Naive thymus-derived CD8-positive, alpha-beta T cell (primary cell): ENCODE measurements around the gene LRRN4CL. TPM values are rescaled to one million over a fixed set of nuclear protein-coding genes. Genes with fewer than 3 reads are reported as not detected.
"Not testable (repeated sequence)": the region's sequence is repeated elsewhere in the genome, so short reads cannot be mapped to it uniquely, and the experiment has no call there.

Experiments used
- ATAC-seq, 2 donors: fragments of 150-1000 bp; cut with Tn5 transposase in 1 of 2; sonication (Bioruptor Pico), chemical (Tn5 transposase) in 1 of 2; 1 replicate in 1 of 2; 2 replicates in 1 of 2; pipeline ENCODE4 v1.10.0; 2021; ENCODE audit warnings: mild to moderate bottlenecking in 2 of 2, moderate library complexity in 2 of 2
- POLR2A ChIA-PET: fragments of 350-600 bp; sonication (Branson Sonifier 250); formaldehyde crosslinking; loops from one replicate; lab custom pipeline; 2021; ENCODE audit warnings: antibody characterized with exemption; lab: Charles Lee
- DNase-seq, 10 donors: peaks; one replicate each; pipeline versions ENCODE4 v3.0.0 to v3.0.0-alpha.2; 2020 to 2022
- H3K27ac Mint-ChIP-seq, 10 donors: one replicate each; pipeline ENCODE4 v1.8.0; 2020 to 2022; ENCODE audit warnings: mild to moderate bottlenecking in 10 of 10, mixed read lengths in 10 of 10, moderate library complexity in 4 of 10, inconsistent platforms in 1 of 10
- H3K27me3 Mint-ChIP-seq, 5 donors: one replicate each; pipeline ENCODE4 v1.8.0; 2021 to 2022; ENCODE audit warnings: mixed read lengths in 5 of 5
- H3K36me3 Mint-ChIP-seq, 3 donors: one replicate each; pipeline ENCODE4 v1.8.0; 2020 to 2022; ENCODE audit warnings: mixed read lengths in 3 of 3, mild to moderate bottlenecking in 2 of 3, inconsistent platforms in 1 of 3
- H3K4me1 Mint-ChIP-seq, 4 donors: one replicate each; pipeline ENCODE4 v1.8.0; 2021 to 2022; ENCODE audit warnings: mixed read lengths in 4 of 4
- H3K4me3 Mint-ChIP-seq, 10 donors: one replicate each; pipeline ENCODE4 v1.8.0; 2020 to 2022; ENCODE audit warnings: mild to moderate bottlenecking in 10 of 10, mixed read lengths in 10 of 10, moderate library complexity in 6 of 10, inconsistent platforms in 1 of 10
- H3K9me3 Mint-ChIP-seq, 9 donors: one replicate each; pipeline ENCODE4 v1.8.0; 2020 to 2022; ENCODE audit warnings: mixed read lengths in 9 of 9, mild to moderate bottlenecking in 3 of 9, inconsistent platforms in 1 of 9, moderate library complexity in 1 of 9
- polyA plus RNA-seq, 3 donors: library from polyadenylated mRNA; unstranded; fragments of 300-500 nt; fragmentation: Illumina TruSeq; gene quantifications; one replicate each; pipeline ENCODE4 v1.2.3, GENCODE V29; 2021
- total RNA-seq, 8 experiments: library from RNA in 2 of 8; stranded (reverse) in 2 of 8; gene quantifications; one replicate each; pipeline ENCODE4 v1.2.3 and lab custom pipeline; 2021 to 2026

LRRN4CL gene
- total RNA-seq (under 1 TPM in 1 of 2 experiments, not detected in 1; 0.36 TPM), polyA plus RNA-seq (not detected), total RNA-seq (lab: John Stamatoyannopoulos, UW) (0 to 0.22 (median 0.09) reads per million in 6 experiments)

DNA sequence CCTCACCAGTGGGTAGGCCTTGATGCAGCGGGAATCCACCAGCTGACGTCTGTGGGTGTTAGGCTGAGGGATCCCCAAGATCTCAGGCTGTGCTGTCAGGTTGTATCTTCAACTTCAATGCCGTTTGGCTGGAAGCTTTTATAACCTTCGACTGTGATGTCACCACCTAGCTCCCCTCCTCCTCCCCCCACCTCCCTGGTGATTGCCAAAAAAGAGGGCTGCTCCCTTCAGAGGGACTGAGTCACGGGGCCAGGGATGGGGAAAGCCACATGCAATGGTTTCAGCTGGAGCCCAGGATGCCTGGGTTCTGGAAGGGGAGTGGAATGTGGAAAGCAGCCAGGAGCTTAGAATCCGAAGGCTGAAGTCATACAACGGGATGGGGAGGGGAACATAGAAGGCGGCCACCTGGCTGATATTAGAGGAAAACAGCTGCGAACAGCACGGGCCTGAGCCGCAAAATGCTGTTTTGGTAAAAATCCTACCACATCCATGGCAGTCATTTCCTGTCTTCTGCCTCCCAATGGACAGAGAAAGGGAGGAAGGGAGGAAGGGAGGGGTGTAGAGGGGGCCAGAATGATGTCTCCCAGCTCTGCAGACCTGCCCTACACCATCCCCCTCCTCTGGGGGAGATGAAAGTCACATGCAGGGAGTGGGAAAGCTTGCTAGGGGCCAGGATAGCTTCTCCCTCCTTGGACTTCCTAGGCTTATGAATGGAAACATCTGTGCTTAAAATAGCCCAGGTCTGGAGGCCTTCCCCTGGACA is at the start of gene LRRN4CL:
Gene LRRN4CL (minus strand): TSS at position 110 of the 763 bp plus-strand sequence. CDS start 1,022 bp downstream, outside the sequence.
- Mint-ChIP-seq H3K27ac (peak within 1 kb of the TSS in 3 of 10 donors; percentile 12 to 55 (median 24)), H3K4me3 (peak within 1 kb of the TSS in 1 of 10 donors; percentile 29), H3K27me3 (peaks cover 0 to 18% (median 4%) of the 10 kb centered on the region in 5 donors), H3K9me3 (no peaks in the 10 kb centered on the region), H3K4me1 (peaks cover under 1 to 3% (median 2%) of the 10 kb centered on the region in 4 donors), H3K36me3 (peaks cover 0 to 30% (median 3%) of the 10 kb centered on the region in 3 donors)
- ATAC-seq (no peak), DNase-seq (no peak)
- POLR2A ChIA-PET: interaction anchor here (0.5 to 1.9 kb wide), 8 partner anchors 15 to 116 kb away, joined by 3 to 7 read pairs (median 3); partner anchors contain the start of genes C11orf98, CSKMT, EEF1G and INTS5

DNA sequence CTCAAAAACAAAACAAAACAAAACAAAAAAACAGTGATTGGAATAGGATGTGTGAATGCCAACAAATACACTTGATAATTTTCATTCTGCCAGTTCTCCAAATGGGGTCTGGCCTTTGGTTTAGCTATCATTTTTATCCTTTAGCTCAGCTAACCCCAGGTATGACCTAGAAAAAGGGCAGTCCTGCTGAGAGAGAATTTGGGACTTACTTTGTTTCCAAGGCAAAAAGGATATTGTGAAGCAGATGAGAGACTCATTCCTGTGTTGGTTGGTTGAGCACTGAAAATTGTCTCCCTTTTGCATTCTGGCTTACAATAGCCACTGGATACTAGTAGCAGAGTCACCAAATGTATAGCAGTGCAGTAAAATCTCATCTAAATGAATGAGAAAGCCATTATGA is 47.9 kb upstream of the LRRN4CL start:
- ATAC-seq: no peak
- Mint-ChIP-seq H3K36me3 (peaks cover 4 to 83% (median 8%) of the 10 kb centered on the region in 3 donors), H3K4me3 (no peak overlapping the region), H3K4me1 (peaks cover 5 to 11% (median 7%) of the 10 kb centered on the region in 4 donors), H3K27ac (peak overlapping the region in 1 of 10 donors; percentile 43), H3K9me3 (no peaks in the 10 kb centered on the region), H3K27me3 (no peaks in the 10 kb centered on the region)
- POLR2A ChIA-PET: interaction anchor here (0.6 to 1.2 kb wide), 5 partner anchors 8 to 76 kb away, joined by 3 to 6 read pairs (median 5); partner anchors contain the start of gene HNRNPUL2
- DNase-seq: no peak

DNA sequence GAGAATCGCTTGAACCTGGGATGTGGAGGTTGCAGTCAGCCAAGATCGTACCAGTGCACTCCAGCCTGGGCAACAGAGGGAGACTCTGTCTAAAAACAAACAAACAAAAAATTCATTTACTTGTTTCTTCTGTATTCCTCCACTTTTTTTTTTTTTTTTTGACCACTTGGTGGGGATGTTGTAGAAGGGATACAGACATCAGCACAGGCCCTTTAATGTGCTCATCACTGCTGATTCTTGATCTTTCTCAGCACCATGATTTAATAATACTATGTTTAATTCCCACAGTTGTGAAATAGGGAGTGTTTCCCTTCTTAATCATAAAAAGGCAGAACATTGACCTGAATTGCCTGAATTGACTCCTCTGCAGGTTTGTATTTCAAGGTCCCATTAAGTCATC is 43.5 kb upstream of the LRRN4CL start:
- DNase-seq (peak in 1 of 10 donors; percentile 32), ATAC-seq (no peak)
- POLR2A ChIA-PET: interaction anchor here (0.7 to 7.6 kb wide), 2 partner anchors 20 to 238 kb away, joined by 6 to 165 read pairs; partner anchors contain the start of gene ZBTB3
- Mint-ChIP-seq H3K27ac (peak overlapping the region in 4 of 10 donors; percentile 5 to 52 (median 17)), H3K27me3 (no peaks in the 10 kb centered on the region), H3K9me3 (no peaks in the 10 kb centered on the region), H3K36me3 (peaks cover 4 to 55% (median 7%) of the 10 kb centered on the region in 3 donors), H3K4me3 (no peak overlapping the region), H3K4me1 (peaks cover 5 to 32% (median 21%) of the 10 kb centered on the region in 4 donors)

DNA sequence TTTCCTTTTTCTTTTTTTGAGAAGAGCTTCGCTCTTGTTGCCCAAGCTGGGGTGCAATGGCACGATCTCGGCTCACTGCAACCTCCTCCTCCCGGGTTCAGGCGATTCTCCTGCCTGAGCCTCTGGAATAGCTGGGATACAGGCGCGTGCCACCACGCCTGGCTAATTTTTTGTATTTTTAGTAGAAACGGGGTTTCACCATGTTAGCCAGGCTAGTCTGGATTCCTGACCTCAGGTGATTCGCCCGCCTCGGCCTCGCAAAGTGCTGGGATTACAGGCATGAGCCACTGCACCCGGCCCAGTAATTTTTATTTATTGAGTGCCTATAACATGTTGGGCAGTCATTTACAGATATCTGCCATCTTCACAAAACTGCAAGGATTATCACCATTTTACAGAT is 40.7 kb upstream of the LRRN4CL start:
- H3K27ac Mint-ChIP-seq: peak overlapping the region in 7 of 10 donors; percentile 20 to 77 (median 38)
- peaks cover 4 to 47% (median 7%) of the 10 kb centered on the region in 3 donors for H3K36me3 Mint-ChIP-seq
- DNase-seq, H3K9me3 Mint-ChIP-seq, ATAC-seq, H3K27me3 Mint-ChIP-seq: not testable (repeated sequence)
- H3K4me3 Mint-ChIP-seq: peak overlapping the region; percentile 58 to 99 (median 88)
- POLR2A ChIA-PET: interaction anchor here (1.6 to 10.3 kb wide), 10 partner anchors 19 to 157 kb away, joined by 4 to 263 read pairs (median 80); partner anchors contain the start of genes BSCL2, EEF1G, GNG3 and POLR2G
- peaks cover 14 to 46% (median 34%) of the 10 kb centered on the region in 4 donors for H3K4me1 Mint-ChIP-seq

DNA sequence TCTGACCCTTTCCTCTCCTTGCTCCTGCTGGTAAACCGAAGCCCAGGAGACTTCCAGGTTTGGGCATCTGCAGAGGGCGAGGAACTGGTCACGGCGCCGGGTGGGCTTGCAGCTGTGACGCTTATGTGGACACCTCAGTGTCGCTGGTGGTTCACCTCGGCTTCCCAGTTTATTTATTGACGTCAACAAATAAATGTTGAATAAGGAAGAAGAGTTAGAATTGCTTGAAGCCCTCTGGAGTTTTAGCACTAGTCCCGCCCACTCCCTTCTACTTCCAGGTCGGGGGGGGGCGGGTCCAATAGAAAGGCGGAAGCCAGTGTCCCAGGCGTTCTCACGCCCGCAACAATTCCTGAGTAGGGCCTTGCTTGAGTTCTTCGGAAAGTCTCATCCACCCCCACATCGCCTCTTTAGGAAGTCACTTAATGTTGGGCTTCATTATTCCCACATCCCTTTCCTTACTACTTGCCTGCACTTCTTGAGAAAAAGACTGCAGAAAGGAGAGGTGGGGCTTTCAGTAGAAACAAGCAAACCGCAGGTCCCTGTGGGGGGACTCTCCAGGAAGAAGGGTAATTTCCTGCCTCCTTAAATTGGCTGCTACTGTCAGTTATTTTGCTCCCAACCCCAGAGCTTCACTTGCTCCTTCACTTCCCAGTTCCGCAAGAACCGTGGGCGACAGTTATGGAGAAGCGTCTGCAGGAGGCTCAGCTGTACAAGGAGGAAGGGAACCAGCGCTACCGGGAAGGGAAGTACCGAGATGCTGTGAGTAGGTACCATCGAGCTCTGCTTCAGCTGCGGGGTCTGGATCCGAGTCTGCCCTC is 39.0 kb upstream of the LRRN4CL start, which contains the start of gene TTC9C:
Gene TTC9C (plus strand): TSS at position 316 of the 818 bp plus-strand sequence. CDS start 363 bp downstream, at position 679.
- Mint-ChIP-seq H3K4me3 (peak within 1 kb of the TSS; percentile 92 to 99 (median 96)), H3K27ac (peak within 1 kb of the TSS; percentile 90 to 100 (median 99)), H3K27me3 (peaks cover 0 to 2% (median 0%) of the 10 kb centered on the region in 5 donors), H3K36me3 (peaks cover 3 to 49% (median 13%) of the 10 kb centered on the region in 3 donors), H3K4me1 (peaks cover 25 to 63% (median 49%) of the 10 kb centered on the region in 4 donors), H3K9me3 (no peaks in the 10 kb centered on the region)
- DNase-seq (peak; percentile 75 to 91 (median 82)), ATAC-seq (peak; percentile 35 to 37)
- POLR2A ChIA-PET: interaction anchor here (0.6 to 10.3 kb wide), 42 partner anchors 17 to 1542 kb away, joined by 3 to 263 read pairs (median 8); partner anchors contain the start of genes B3GAT3, BSCL2, C11orf98 and CSKMT

DNA sequence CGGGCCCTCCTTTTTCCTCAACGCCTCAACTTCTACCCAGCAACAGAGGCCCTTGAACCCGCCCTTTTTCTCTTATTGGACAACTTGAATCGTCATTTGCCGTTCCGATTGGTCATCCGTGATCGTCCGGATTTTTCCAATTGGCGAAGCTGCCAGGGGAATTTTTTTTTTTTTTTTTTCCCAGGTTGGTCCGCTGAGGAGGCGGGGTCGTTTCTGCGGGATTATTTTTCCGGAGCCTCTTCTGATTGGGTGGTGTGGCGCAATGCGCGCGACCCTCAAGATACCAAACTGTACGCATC is 38.5 kb upstream of the LRRN4CL start:
- H3K27ac Mint-ChIP-seq: peak overlapping the region; percentile 90 to 100 (median 99)
- H3K4me1 Mint-ChIP-seq: peaks cover 20 to 62% (median 47%) of the 10 kb centered on the region in 4 donors
- no peaks in the 10 kb centered on the region for H3K9me3 Mint-ChIP-seq
- ATAC-seq (peak; percentile 60 to 66), DNase-seq (peak in 9 of 10 donors; percentile 64 to 96 (median 85))
- H3K36me3 Mint-ChIP-seq: peaks cover 0 to 49% (median 13%) of the 10 kb centered on the region in 3 donors
- POLR2A ChIA-PET: interaction anchor here (0.6 to 10.3 kb wide), 53 partner anchors 9 to 1590 kb away, joined by 3 to 263 read pairs (median 7); partner anchors contain the start of genes B3GAT3, BSCL2, C11orf98 and CSKMT
- peaks cover 0 to 2% (median 0%) of the 10 kb centered on the region in 5 donors for H3K27me3 Mint-ChIP-seq
- peak overlapping the region; percentile 92 to 99 (median 96) for H3K4me3 Mint-ChIP-seq

DNA sequence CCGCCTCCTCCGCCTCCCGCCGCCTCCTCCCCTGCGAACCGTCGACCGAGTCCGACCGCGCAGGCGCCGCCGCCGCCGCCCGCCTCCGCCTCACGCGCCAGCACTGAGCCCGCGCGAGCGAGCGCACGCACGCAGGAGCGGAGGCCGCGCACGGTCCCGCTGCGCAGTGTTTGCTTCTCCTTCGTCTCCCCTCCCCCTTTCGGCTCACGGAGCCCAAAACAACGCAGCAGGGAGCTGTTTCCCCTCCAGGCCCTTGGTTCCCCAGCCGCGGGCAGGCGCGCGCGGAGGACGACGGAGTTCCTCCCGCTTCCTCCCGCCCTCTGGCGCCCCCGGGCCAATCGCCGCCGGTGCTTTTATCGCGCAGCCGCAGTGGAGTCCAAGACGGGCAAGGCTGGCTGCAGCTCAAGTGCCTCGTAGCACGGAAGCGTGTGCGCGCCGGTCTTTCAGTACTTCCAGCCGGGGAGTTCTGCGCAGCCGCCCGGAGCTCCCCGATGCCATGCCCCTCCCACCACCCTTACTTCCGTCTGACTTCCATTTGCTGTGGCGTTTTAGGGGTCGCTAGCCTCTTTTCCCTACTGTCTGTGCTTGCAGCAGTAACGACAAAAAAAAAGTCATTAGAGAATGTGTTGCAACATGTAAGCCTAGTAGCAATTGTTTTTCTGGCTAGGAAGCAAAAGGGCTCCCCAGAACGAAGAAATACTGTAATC is 38.0 kb upstream of the LRRN4CL start, which contains the start of gene HNRNPUL2:
Gene HNRNPUL2 (minus strand): TSS at position 293 of the 707 bp plus-strand sequence. CDS start 301 bp downstream, outside the sequence.
- POLR2A ChIA-PET: interaction anchor here (0.6 to 10.3 kb wide), 57 partner anchors 10 to 1590 kb away, joined by 3 to 263 read pairs (median 6); partner anchors contain the start of genes B3GAT3, BSCL2, C11orf98 and CSKMT
- peaks cover 0 to 2% (median 0%) of the 10 kb centered on the region in 5 donors for H3K27me3 Mint-ChIP-seq
- peaks cover 25 to 64% (median 51%) of the 10 kb centered on the region in 4 donors for H3K4me1 Mint-ChIP-seq
- peak within 1 kb of the TSS; percentile 92 to 99 (median 96) for H3K4me3 Mint-ChIP-seq
- H3K9me3 Mint-ChIP-seq: no peaks in the 10 kb centered on the region
- DNase-seq: peak; percentile 98 to 99 (median 99)
- peaks cover 0 to 50% (median 18%) of the 10 kb centered on the region in 3 donors for H3K36me3 Mint-ChIP-seq
- ATAC-seq: peak; percentile 79 to 81
- peak within 1 kb of the TSS; percentile 90 to 100 (median 99) for H3K27ac Mint-ChIP-seq

DNA sequence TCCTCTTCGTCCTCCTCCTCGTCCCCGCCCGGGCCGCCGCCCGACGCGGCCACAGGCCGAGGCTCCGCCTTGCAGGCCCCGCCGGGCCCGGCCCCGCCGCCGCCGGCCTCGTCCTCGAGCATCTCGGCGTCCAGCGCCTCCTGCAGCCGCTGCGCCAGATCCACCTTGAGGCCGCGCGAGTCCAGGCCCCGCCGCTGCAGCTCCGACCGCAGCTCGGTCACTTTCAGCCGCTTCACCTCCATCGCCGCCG is 37.5 kb upstream of the LRRN4CL start:
- no peak for DNase-seq
- POLR2A ChIA-PET: interaction anchor here (0.7 to 10.3 kb wide), 47 partner anchors 8 to 1591 kb away, joined by 3 to 263 read pairs (median 8); partner anchors contain the start of genes B3GAT3, BSCL2, C11orf98 and CSKMT
- peak overlapping the region; percentile 92 to 99 (median 96) for H3K4me3 Mint-ChIP-seq
- H3K36me3 Mint-ChIP-seq: peaks cover 0 to 53% (median 23%) of the 10 kb centered on the region in 3 donors
- peak in 1 of 2 donors; percentile 7 for ATAC-seq
- H3K27ac Mint-ChIP-seq: peak overlapping the region in 8 of 10 donors; percentile 90 to 100 (median 99)
- peaks cover 25 to 69% (median 56%) of the 10 kb centered on the region in 4 donors for H3K4me1 Mint-ChIP-seq
- no peaks in the 10 kb centered on the region for H3K9me3 Mint-ChIP-seq
- peaks cover 0 to 2% (median 0%) of the 10 kb centered on the region in 5 donors for H3K27me3 Mint-ChIP-seq

DNA sequence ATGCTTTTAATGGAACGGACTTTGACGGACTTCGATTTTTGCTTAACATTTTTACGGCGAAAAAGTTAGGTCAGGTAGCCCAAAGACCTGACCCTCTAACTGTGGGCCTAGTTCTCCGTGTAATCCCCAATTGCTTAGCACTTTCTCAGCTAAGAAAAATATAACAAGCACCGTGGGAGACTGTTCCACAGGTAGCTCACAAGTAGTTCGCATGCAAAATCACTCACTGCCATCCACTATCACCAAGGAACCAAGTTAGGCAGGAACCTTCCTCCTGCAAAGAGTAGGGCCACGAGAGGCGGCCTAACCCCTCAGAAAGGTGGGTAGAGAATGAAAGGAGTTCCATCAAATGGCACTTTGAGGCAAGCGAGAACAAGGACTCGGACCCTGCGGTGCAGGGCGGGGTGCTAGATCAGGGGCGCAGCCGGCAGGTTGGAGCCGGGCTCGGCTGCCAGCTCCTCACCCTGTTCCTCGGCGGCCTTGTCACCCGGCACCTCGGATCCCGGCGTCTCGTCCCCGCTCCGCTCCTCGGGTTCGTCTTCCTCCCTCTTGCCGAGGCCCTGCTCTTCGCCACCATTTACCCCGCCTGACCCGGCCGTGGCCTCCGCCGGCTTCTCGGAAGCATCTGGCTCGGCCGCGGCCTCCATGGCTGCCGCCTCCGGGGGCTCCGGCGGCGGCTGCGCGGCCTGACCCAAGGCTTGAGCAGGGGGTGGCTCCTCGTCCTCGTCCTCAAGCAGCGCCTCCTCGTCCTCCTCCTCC is 37.0 kb upstream of the LRRN4CL start:
- Mint-ChIP-seq H3K9me3 (no peaks in the 10 kb centered on the region), H3K27me3 (peaks cover 0 to 2% (median 0%) of the 10 kb centered on the region in 5 donors), H3K4me3 (peak overlapping the region; percentile 92 to 99 (median 96)), H3K36me3 (peaks cover 0 to 53% (median 27%) of the 10 kb centered on the region in 3 donors), H3K4me1 (peaks cover 25 to 72% (median 56%) of the 10 kb centered on the region in 4 donors), H3K27ac (peak overlapping the region; percentile 82 to 97 (median 87))
- POLR2A ChIA-PET: interaction anchor here (0.6 to 10.3 kb wide), 35 partner anchors 9 to 1520 kb away, joined by 3 to 263 read pairs (median 8); partner anchors contain the start of genes B3GAT3, BSCL2, C11orf98 and CSKMT
- no peak for ATAC-seq
- DNase-seq: peak in 4 of 10 donors; percentile 7 to 70 (median 22)

DNA sequence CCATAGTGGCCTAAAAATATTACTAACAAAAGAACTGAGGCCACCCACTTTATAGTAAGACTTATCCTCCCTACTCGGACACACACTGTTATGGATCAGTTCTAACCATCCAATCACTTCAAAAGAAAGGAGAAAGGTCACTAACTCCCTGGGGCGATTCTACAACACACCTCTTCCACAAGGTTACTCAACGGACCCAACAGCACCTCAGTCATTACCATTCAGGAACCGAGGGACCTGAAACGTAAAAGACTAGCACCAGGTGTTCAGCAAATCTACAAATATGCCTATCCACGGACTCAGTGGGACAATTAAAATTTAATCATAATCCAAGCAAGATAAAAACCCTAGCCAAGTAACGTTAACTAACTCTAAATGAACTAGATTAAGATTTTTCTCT is 36.3 kb upstream of the LRRN4CL start:
- no peaks in the 10 kb centered on the region for H3K9me3 Mint-ChIP-seq
- H3K36me3 Mint-ChIP-seq: peaks cover 0 to 56% (median 30%) of the 10 kb centered on the region in 3 donors
- H3K4me3 Mint-ChIP-seq: peak overlapping the region; percentile 92 to 99 (median 96)
- peak overlapping the region; percentile 82 to 97 (median 87) for H3K27ac Mint-ChIP-seq
- POLR2A ChIA-PET: interaction anchor here (0.6 to 10.3 kb wide), 15 partner anchors 12 to 330 kb away, joined by 3 to 263 read pairs (median 47); partner anchors contain the start of genes BSCL2, GNG3, LBHD1 and MTA2
- DNase-seq (no peak), ATAC-seq (no peak)
- H3K27me3 Mint-ChIP-seq: peaks cover 0 to 2% (median 0%) of the 10 kb centered on the region in 5 donors
- H3K4me1 Mint-ChIP-seq: peaks cover 25 to 72% (median 56%) of the 10 kb centered on the region in 4 donors
